ENCODE measurements around the gene CFAP43. TPM values are rescaled to one million over a fixed set of nuclear protein-coding genes. Genes with fewer than 3 reads are reported as not detected.
"Not testable (repeated sequence)": the region's sequence is repeated elsewhere in the genome, so short reads cannot be mapped to it uniquely, and the experiment has no call there.

The CFAP43 gene
- total RNA-seq, 2 donors from 2014 or later: 0.34 to 0.40 TPM

DNA sequence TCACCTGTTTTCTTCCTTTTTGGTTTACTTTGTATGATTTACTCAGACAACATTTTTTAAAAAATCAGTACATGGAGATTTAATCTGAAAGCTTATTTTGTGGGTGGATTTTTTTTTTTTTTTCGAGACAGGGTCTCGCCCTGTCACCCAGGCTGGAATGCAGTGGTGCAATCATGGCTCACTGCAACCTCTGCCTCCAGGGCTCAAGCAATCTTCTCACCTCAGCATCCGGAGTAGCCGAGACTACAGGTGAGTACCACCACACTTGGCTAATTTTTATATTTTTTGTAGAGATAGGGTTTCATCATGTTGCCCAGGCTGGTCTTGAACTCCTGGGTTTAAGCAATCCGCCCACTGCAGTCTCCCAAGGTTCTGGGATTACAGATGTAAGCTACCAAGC is 25.1 kb upstream of the CFAP43 start:
- intact Hi-C loops (cut with DNase I, micrococcal nuclease): no loop called here
- ATAC-seq: no peak

DNA sequence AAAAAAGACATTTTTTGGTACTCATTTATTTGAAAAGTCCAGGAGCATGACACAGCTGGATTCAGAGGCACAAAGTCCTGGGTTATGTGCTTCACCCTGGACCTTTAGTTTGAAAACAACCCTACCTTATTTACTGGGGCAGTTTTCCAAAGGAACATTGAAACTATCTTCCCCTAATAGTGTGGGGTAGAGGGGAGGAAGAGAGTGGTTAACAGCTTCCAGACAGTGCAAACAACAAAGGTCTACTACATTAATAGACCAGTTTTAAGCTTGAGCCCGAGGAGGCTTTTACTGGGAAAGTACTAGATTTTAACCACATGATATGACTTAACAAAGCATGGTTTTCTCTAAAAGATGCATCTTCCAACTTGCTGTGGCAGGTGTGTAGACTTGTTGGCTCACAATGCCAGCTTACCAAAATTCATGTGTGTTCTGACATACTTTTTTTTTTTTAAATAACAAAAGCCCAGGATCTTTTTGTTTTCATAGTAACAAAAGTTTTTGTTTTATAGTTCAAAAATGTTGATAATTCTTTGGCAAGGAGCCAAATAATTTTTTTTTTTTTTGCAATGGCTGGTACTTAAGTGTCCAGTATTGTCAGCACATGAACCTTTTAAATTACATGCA is 24.3 kb upstream of the CFAP43 start:
- DNase-seq (no peak), ATAC-seq (peak; percentile 10)
- intact Hi-C loops (cut with DNase I, micrococcal nuclease): no loop called here

More for the DNA sequence above, 25.1 kb upstream of the CFAP43 start:
- no peak for DNase-seq

DNA sequence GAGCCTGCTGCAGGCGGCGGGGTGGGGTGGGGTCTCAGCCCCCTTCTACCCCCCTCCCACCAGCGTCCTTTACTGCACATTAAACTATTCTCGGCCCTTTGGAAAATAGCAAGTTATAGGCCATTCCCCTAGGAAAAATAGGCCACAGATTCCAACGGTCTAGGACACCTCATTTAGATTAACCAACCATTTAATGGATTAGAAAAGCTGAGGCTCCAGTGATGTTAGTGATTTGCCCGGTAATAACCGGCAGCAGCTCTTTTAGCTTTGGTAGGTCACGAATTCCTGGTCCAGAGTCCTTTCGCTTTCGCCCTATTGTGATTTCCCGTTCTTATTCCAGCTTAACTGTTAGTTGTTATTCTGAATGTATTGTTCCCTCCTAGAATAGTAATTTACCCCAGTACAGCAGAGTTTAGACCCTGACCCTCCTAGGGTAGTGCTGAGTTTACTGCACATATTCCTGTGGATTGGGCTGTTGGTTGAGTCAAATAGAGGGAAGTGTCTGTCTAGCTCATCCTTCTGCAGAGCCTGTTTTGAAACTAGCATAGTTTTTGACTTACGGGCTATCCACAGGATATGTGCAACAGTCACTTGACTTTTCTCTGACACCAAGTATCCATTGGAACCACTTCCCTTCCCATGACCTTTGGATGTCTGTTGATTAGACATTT is 23.3 kb upstream of the CFAP43 start:
- DNase-seq (peak in 1 of 2 donors; percentile 32), ATAC-seq (peak; percentile 72)
- intact Hi-C loops (cut with DNase I, micrococcal nuclease): no loop called here

DNA sequence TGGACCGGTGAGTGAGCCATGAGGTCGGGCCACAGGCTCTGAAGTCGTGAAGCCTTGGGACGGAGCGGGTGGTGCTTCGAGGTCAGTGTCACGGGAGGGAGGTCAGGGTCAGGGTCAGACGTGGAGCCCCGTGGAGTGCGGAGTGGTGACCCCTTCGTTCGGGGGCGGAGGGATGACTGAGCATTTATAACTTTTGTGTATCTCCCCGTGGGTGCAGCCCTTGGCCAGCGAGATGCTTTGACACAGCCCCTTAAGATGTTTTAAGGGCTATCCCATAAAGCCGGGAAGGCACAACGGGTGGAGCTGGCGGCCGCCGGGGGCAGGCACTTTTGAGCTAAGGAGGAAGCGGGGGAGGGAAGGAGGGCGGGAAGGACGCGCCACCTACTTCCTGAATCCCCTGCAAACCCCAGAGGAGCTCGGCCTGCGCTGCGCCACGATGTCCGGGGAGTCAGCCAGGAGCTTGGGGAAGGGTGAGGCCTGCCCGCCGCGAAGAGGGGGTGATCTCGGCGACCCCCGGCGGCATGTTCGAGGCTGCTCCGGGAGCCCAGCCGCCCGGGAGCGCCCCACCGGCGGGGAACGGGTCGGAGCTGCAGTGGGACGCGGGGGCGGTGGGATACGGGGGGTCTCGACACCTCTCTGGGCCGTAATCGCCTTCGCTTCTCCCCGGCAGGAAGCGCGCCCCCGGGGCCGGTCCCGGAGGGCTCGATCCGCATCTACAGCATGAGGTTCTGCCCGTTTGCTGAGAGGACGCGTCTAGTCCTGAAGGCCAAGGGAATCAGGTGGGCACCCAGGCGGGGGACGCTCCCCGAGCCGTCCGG is 22.5 kb upstream of the CFAP43 start, which contains the start of gene GSTO1:
Gene GSTO1 (plus strand): TSS at position 400 of the 818 bp plus-strand sequence. CDS start 37 bp downstream, at position 437.
- ATAC-seq (peak; percentile 81), DNase-seq (peak; percentile 84)
- intact Hi-C loops (cut with DNase I, micrococcal nuclease): no loop called here

DNA sequence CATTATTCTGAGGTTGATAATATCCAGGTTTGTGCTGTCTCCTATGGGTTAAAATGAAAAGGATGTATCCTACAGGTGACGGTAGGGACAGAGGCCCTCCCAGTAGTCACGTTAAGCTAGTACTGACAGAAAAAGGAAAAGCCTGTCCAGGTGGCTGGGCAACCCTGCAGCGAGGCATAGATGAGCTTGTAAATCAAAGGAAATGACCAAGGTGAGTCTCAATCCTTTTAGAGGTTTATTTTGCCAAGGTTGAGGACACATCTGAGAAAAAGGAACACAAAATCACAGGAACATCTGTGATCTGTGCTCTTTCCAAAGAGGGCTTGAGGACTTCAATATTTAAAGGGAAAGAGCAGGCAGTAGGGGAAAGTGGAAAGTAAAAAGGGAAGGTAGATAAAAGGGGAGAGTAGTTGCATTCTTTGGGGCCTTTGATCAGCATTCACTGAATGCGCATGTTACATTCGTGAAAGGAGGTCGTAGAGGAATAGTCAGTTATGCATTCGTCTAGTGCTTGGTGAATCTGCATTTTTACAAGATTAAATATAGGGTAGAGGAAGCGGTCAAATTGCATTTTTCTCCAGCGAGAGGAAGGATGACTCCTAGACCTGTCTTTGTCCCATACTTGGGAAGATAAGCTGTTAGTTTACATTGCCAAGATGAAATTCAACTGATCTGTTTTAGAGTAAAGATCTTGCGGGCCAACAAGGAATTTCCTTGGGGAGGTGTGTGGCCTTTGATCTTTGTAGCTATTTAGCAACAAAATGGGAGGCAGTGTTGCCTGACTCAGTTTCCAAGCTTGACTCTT is 21.6 kb upstream of the CFAP43 start:
- intact Hi-C loops (cut with DNase I, micrococcal nuclease): no loop called here
- ATAC-seq (no peak), DNase-seq (no peak)

DNA sequence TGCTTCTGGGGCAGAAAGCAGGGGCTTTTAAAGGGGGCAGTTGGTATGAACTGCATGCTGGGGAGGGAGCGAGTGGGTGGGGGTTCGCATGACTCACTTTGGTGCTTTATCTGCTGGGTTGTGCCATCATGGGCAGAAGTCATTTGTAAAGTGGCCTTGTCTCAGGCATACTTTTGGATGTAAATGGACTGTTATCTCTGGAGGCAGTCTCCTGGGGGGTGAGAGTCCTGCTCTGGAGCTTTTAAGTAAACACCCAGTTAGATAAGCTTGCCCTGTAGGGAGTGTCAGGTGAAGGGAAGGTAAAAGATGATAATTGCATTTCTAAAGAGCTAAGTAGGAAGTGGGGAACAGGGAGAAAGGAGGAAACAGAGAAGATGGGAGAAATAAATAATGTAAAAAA is 20.9 kb upstream of the CFAP43 start:
- intact Hi-C loops (cut with DNase I, micrococcal nuclease): no loop called here
- DNase-seq (no peak), ATAC-seq (peak; percentile 48)

DNA sequence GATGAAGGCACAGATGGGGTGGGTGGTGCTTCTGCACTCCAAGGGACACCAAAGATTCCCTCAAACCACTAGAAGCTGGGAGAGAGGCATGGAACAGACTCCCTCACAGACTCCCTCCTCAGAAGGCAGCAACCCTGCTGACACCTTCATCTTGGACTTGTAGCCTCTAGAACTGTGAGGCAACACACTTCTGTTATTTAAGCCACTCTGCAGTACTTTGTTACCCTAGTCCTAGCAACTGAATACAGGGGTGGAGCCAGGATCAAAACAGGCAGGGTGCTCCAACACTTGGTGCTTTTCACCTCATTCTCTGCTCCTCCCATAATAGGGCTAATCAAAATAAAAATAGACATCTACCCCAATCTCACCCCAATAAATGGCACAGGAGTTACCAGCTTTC is 20.2 kb upstream of the CFAP43 start:
- intact Hi-C loops (cut with DNase I, micrococcal nuclease): no loop called here
- DNase-seq (no peak), ATAC-seq (no peak)

DNA sequence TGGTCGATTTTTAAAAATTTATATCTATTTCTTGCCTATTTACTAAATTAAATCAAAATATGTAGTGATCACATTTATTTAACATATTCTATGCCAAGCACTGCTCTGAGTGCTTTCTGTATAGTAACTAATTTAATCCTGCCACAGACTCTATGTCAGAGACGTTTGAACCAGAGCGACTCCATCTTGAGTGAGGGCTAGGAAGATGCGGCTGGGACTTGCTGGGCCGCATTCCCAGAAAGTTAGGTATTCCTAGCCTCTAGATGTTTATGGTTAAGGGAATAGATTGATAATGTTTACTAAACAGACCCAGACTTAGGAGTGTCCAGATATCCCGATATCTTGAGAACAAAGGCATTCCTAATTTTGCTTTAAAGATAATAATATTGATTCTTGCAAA is 19.3 kb upstream of the CFAP43 start:
- no peak for DNase-seq
- ATAC-seq: no peak
- intact Hi-C loops (cut with DNase I, micrococcal nuclease): no loop called here

DNA sequence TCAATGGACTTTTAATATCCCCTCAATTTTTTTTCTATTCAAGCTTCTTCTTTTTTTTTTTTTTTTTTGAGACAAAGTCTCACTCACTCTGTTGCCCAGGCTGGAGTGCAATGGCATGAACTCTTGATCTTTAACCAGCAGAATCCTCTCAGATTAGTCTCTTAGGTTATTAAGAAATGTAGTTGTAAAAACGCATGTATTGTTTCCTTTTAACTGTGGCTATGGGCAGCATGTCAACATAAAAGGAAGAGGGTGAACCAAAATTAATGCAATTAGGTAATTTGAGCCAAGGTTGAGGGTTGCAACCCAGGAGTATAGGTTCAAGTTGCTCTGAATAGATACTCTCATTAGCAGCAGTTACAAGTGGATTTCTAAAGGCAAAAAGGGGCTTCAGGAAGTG is 18.2 kb upstream of the CFAP43 start:
- intact Hi-C loops (cut with DNase I, micrococcal nuclease): no loop called here
- DNase-seq (no peak), ATAC-seq (no peak)

DNA sequence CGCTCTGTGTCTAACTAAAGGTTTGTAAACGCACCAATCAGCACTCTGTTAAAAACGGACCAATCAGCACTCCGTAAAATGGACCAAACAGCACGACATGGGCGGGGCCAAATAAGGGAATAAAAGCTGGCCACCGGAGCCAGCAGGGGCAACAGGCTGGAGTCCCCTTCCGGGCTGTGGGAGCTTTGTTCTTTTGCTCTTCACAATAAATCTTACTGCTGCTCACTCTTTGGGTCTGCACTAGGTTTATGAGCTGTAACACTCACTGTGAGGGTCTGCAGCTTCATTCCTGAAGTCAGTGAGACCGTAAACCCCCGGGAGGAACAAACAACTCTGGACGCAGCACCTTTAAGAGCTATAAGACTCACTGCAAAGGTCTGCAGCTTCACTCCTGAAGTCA is 16.8 kb upstream of the CFAP43 start:
- ATAC-seq; DNase-seq; intact Hi-C loops (cut with DNase I, micrococcal nuclease): not testable (repeated sequence)

DNA sequence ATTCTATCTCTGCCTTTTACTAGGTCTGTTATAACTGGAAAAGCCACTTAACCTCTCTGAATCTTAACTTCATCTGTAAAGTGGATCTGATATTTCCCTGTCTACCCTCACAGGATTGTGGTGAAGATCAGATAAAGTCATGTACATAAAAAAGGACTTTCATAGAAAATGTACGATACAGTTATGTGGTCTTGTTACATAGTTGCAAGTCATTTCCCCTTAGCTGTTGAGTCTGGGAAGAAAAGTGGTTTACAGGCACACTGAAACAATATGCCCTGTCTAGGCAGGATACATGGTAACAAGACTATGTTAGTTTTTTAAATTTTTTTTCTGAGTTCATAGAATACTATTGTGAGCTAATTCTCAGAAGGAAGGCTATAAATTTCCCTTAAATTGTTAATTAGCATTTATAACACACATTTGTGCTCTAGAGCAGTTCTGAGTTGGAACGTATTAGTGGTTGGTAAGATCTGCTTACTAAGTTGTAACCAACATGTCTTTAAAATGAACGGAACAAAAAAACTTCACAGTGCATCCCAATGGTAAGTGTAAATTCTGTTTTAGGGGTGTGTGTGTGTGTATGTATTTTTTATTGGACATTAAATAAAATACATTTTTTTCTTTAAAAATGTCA is 15.5 kb upstream of the CFAP43 start:
- DNase-seq (no peak), ATAC-seq (no peak)
- intact Hi-C loops (cut with DNase I, micrococcal nuclease): no loop called here

DNA sequence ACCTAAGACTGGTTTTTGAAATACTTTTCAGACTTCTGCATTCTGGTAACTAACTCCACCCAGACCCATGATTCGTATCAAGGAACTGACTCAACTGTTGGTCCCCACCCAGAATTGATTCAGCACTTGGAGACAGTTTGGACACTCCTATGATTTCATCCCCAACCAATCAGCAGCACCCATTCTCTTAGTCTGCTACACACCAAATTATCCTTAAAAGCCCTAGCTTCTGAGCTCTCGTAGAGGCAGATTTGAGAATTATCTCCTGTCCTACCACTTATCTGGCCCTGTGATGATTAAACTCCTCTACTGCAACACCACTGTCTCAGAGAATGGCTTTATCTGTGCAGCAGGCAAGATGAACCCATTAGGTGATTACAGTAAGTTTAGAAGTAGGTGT is 14.8 kb upstream of the CFAP43 start:
- ATAC-seq: no peak

DNA sequence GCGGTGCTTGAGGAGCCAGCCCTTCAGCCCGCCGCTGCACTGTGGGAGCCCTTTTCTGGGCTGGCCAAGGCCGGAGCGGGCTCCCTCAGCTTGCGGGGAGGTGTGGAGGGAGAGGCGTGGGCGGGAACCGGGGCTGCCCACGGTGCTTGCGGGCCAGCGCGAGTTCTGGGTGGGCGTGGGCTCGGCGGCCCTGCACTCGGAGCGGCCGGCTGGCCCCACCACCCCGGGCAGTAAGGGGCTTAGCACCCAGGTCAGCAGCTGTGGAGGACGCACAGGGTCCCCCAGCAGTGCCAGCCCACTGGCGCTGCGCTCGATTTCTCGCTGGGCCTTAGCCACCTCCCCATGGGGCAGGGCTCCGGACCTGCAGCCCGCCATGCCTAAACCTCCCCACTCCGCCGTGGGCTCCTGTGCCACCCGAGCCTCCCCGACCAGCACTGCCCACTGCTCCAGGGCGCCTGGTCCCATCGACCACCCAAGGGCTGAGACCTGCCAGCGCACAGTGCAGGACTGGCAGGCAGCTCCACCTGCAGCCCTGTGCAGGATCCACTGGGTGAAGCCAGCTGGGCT is 13.0 kb upstream of the CFAP43 start:
- ATAC-seq: no peak
- no peak for DNase-seq
- intact Hi-C loops (cut with DNase I, micrococcal nuclease): no loop called here

More for the DNA sequence above, 14.8 kb upstream of the CFAP43 start:
- intact Hi-C loops (cut with DNase I, micrococcal nuclease): no loop called here
- DNase-seq: no peak

DNA sequence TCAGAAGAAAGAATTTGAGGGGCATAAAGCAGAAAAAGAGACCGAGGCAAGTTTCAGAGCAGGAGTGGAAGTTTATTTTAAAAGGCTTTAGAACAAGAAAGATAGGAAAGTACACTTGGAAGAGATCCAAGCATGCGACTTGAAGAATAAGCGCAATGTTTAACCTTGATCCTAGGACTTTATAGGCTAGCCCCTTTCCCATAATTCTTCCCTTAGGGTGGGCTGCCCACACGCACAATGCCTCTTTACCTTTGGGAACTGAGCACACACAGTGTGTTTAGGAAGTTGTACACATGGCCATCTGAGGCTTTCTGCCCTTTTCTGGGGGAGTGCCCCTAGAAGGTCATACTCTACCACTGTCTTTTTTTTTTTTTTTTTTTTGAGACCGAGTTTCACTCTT is 11.3 kb upstream of the CFAP43 start:
- no peak for DNase-seq
- intact Hi-C loops (cut with DNase I, micrococcal nuclease): no loop called here

DNA sequence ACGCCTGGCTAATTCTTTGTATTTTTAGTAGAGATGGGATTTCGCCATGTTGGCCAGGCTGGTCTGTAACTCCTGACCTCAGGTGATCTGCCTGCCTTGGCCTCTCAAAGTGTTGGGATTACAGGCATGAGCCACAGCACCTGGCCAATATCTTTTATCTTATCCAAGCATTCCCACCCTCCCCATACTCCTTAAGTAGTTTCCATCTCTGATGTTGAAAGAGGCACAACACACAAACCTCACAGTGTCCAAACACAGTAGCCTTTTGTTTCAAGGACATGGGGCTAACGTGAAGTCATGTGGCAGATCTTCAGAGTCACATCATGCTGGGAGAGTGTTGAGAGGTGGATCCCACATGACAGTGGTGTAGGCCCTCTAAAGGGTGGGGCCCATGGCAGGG is 10.8 kb upstream of the CFAP43 start:
- ATAC-seq; intact Hi-C loops (cut with DNase I, micrococcal nuclease); DNase-seq: not testable (repeated sequence)

More for the DNA sequence above, 11.3 kb upstream of the CFAP43 start:
- no peak for ATAC-seq

DNA sequence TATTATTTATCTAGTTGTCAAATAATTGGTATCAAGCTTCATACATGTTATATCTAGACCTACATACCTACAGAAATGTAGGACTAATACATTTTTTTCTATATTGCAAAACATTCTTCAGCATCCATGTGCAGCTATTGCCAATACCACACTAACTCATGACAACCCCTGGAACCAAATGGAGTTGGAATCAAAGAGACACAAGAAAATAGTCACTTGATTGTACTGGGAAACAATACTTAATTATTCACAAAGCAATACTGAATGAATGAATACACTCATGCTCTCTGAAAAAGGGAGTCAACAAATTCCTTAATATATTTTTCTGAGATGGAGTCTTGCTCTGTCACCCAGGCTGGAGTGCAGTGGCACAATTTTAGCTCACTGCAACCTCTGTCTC is 10.4 kb upstream of the CFAP43 start:
- intact Hi-C loops (cut with DNase I, micrococcal nuclease): no loop called here
- no peak for DNase-seq
- ATAC-seq: no peak

DNA sequence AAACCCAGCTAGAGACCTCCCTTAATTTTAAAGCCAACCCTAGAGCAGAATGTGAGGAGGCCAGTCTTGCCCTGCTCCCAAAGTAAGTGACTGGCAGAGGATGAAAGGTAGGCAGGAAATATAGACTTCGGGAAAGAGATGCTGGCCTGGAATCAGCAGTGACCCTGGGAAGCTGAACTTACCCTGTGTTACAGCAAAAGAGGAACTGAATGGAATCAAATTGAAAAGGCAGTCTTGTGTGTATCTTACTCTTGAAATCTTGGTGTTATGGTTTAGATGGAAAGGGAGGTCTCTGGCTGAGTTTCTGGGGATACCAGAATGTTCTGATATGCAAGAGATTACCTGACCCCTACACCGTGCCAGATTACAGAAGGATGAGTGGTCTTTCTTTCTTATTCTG is 7.9 kb upstream of the CFAP43 start:
- no peak for ATAC-seq
- intact Hi-C loops (cut with DNase I, micrococcal nuclease): no loop called here

DNA sequence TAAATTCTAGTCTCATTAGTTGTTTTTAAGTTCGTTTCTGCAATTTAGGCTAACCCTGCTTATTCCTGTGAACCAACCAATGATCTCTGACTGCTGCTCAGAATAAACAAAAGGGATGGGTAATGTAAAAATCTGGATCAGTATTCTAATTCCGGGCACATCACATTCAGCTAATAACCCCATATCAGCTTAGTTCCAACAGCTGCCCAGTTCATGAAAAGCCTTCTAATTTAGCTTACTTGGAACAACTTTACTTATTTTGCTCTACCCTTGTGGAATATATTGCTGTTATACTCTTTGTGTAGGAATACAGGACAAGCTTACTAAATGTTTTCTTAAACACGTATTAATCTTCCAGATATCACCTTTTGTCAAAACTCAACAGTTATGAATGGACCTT is 3.6 kb upstream of the CFAP43 start:
- ATAC-seq (no peak), DNase-seq (no peak)
- intact Hi-C loops (cut with DNase I, micrococcal nuclease): no loop called here

More for the DNA sequence above, 7.9 kb upstream of the CFAP43 start:
- no peak for DNase-seq

Measured in left colon (tissue), 2 donors.